ENCODE data around the gene DBH.

The DBH gene

DNA sequence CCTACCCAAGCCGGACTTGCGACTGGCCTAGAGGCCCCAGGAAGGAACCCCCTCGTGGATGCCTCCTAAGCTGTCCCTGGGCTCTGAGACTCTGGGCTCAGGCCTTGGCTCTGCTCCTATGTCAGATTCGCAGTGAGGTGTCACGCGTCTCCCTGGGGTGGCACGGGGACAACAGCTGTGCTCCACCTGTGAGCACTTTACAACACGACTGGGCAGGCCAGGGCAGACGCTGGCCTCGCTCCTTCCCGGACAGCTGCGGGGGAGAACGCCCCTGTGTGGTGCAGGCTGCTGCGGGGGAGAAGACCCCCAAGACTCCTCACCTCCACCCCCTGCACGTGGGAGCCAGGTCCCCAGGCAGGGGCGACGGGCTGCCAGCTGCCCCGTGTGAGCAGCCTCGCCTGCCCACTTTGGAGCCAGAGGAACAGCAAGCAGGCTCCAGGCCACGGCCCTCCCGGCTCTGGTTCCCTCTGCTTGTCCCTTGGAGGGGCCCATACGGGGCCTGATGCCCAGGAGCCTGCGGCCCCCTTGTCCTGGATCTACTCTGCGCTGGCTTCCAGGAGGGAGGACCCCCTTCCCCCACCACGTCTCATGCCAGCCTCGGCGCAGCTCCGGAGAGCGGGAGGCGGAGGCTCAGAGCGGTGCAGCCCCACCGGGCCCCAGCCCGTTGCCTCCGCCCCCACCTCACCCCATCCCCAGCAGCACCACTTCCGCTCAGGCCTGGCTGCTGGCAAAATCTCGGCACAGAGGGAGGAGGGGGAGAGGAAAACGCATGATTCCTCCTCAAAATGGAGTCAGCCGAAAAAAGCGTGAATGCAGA, 66.0 kb downstream of the DBH start:
- no peak for DNase-seq (ENCODE audit: low spot score)

DNA sequence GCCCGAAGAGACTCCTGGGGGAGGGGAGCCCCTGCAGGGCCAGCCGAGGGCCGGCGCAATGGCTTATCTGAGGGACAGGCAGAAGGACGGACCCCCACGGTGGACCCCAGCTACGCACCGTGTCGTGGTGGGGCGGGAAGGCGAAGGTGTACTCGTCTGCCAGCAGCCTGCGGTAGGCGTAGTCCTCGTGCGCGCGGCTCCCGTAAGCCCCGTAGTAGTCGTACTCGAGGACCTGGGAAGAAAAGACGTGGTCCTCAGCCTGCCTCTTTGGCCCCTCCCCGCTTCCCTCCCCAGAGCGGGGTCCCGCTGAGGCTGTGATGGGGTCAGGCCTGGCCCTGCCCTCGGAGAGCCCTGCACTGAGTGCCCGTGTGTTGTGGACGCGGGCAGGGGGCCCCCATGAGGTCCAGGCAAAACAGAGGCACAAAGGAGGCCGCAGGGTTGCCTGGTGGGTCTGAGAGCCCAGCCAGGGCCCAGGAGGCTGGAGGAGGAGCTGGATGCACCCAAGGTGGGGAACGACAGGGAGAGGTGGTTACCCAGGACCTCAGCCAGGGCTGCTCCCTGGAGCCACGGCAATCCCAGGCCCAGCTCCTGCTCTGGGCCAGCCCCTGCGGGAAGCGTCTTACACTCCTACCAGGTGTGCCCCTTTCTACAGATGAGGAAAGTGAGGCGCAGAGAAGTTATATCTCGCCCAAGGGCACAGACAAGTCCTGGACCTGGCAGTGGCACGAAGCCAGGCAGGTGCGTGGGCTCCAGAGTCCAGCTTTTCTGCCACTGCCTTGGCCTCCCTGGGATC, 66.8 kb downstream of the DBH start:
- DNase-seq (ENCODE audit: low spot score), result no peak

- DNase-seq (ENCODE audit: low spot score), result no peak
These were observed 67.6 kb downstream of the DBH start for GRCh38 chr9:133703591-133704399.

GRCh38 chr9:133704711-133705181, 68.6 kb downstream of the DBH start:
- DNase-seq (ENCODE audit: low spot score), result no peak

DNA sequence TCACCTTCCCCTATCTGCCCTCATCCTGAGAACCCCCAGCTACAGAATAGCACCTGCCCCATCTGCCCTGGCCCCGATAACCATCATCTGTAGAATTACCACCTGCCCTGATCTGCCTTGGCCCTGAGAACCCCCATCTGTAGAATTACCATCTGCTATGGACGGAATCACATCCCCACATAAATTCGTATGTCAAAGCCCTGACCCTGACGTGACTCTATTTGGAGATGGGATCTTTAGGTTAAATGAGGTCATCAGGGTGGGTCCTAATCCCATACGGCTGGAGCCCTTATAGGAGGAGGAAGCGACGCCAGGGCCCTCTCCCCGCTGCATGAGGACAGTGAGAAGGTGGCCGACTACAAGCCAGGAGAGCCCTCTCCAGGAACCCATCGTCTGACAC, 69.4 kb downstream of the DBH start:
- DNase-seq (ENCODE audit: low spot score), result no peak

DNA sequence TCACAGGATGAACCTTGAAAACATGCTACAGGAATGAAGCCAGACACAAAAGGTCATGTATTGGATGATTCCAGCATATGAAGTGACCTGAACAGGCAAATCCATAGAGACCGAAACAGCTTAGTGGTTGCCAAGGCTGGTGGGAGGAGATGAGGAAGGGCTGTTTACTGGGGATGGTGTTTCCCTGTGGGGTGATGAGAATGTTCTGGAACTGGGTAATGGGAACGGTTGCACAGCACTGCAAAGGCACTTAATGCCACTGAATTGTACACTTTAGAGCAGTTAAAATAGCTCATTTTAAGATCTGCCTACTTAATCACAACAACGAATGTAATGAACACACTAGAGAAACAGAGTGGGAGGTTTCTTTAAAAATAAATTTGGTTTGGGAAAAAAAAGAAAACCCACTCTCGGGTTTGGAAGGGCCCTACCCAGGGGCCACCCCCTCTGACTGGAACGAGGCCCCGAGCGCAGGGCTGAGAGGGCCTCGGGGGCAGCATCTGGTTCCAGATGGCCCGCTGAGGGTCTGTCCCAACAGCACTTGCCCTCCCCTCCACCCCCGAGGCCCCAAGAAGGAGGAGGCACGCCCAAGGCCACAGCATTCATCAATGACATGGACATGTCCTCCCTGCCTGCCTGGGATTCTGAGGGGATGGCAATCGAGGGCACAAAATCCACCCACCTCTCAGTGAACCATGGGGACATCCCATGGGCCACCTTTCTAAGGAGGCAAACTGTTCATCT, 70.3 kb downstream of the DBH start:
- no peak for DNase-seq (ENCODE audit: low spot score)

DNA sequence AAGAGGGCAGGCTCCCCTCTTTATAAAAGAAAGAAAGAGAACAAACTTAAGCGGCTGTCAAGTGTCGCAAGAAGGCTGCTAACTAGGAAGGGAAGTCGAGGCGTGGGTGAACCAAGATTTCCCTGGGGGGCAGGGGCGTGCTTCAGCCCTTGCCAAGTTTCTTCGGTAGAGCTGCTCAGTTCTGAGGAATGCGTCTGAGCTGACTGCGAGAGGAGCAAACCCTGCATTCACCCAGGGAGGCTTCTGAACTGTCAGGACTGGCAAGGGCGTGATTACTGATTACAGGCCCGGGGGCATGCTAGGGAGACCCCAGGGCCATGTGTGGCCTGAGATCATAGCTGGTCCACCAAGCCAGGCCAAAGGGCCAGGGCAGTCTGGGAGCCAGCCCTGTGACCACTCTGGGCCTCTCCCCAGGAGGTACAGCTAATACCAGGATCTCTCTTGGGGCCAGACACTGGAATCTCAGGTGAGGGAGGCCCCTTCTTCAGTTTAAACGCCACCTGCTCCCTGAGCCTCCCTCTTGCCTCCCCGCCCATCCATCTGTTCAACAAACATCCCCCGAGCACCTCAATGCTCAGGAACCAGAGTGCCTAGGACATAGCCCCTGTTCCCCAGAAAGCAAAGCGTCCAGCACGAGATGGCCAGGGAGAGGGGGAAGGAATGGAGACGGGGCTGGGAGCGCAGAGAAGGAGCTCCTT, 71.1 kb downstream of the DBH start:
- DNase-seq (ENCODE audit: low spot score), result no peak

- no peak for DNase-seq (ENCODE audit: low spot score)
These were observed 71.6 kb downstream of the DBH start for GRCh38 chr9:133707763-133708245.

DNA sequence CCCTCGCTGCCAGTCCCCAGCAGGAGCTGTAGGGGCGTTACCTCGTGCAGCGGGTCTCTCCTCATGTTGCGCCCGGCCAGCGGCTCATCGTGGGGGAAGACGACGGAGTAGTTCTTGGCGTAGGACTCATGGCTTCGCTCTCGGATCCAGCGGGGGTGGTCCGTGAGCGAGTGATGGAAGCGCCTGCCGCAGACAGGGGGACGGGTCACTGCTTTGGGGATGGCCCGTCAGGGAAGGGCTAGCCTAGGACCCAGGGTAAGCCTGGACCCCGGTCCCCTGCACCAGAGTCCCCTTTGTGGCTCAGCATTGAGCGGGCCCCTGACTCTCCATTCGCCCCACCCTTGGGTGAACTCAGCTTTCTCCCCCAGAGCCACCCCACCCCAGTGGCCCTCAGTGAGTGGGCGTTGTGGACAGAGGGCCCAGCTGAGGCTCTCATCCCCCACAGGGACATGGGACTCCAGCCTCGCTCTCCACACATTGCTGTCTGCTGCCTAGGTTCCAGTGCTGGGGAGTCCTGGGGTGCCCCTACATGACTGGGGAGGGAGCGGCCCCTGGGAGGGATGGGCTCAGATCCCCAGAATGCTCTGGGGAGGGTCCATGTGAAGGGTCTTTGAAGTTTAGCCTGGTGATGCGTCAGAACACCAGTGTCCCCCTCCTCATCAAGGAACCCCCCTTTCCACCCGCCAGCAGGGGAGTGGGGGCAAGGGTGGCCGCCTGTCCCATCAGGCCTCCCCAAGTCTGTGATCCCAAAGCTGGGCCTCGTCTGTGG, 72.3 kb downstream of the DBH start:
- no peak for DNase-seq (ENCODE audit: low spot score)

Data from hematopoietic multipotent progenitor cell treated with erythropoietin and hydrocortisone succinate and interleukin-3 and kit ligand, for 17 days (in vitro differentiated cells).